Keratinocyte (primary cell): Measurements from ENCODE around the gene TP53AIP1. TPM values are rescaled to one million over a fixed set of nuclear protein-coding genes. Genes with fewer than 3 reads are reported as not detected.

Source experiments
- DNase-seq: peaks from one replicate; pipeline ENCODE4 v3.0.0-alpha.2; 2011; ENCODE audit warnings: low read depth, missing footprints, low spot score
- FAIRE-seq: peaks from 2 replicates; lab custom pipeline; 2011; peaks lifted over from hg19 to GRCh38; lab: Jason Lieb, UNC
- H2AFZ ChIP-seq: 2 replicates; pipeline ENCODE4 v1.6.0; 2012; ENCODE audit warnings: low read length, control low read depth, inconsistent platforms; ENCODE audit not compliant: control insufficient read depth
- H3K27ac ChIP-seq: 2 replicates; pipeline ENCODE4 v1.5.1; 2011; ENCODE audit warnings: low read length; ENCODE audit not compliant: control insufficient read depth, insufficient read depth
- H3K27me3 ChIP-seq: 3 replicates; pipeline ENCODE4 v1.6.0; 2011; ENCODE audit warnings: low read length; ENCODE audit not compliant: control insufficient read depth, insufficient read depth; ENCODE audit errors: extremely low read depth
- H3K36me3 ChIP-seq, 2 experiments: 2 replicates in 1 of 2; 3 replicates in 1 of 2; pipeline ENCODE4 v1.5.1; 2011; ENCODE audit warnings: low read length in 2 of 2, mild to moderate bottlenecking in 1 of 2; ENCODE audit not compliant: control insufficient read depth in 2 of 2, insufficient read depth in 2 of 2; ENCODE audit errors: extremely low read depth in 1 of 2
- H3K4me1 ChIP-seq: 3 replicates; pipeline ENCODE4 v1.5.1; 2011; ENCODE audit warnings: low read length; ENCODE audit not compliant: control insufficient read depth, insufficient read depth; ENCODE audit errors: extremely low read depth
- H3K4me2 ChIP-seq: 3 replicates; pipeline ENCODE4 v1.6.0; 2011; ENCODE audit warnings: low read depth, low read length; ENCODE audit not compliant: control insufficient read depth, insufficient read depth; ENCODE audit errors: extremely low read depth
- H3K4me3 ChIP-seq, 3 experiments: fragments of 200-600 bp in 1 of 3; sonication (generic) in 1 of 3; 2 replicates in 2 of 3; 3 replicates in 1 of 3; pipeline ENCODE4 v1.5.1; 2011 to 2016; ENCODE audit warnings: low read length in 3 of 3, mild to moderate bottlenecking in 3 of 3, control low read depth in 2 of 3, inconsistent platforms in 1 of 3, low read depth in 1 of 3, mixed read lengths in 1 of 3, mixed run types in 1 of 3, moderate library complexity in 1 of 3; ENCODE audit not compliant: control insufficient read depth in 2 of 3, insufficient read depth in 2 of 3; ENCODE audit errors: extremely low read depth in 1 of 3
- H3K79me2 ChIP-seq: 2 replicates; pipeline ENCODE4 v1.6.0; 2012; ENCODE audit warnings: low read length; ENCODE audit not compliant: control insufficient read depth, insufficient read depth
- H3K9ac ChIP-seq: 3 replicates; pipeline ENCODE4 v1.6.0; 2011; ENCODE audit warnings: low read length; ENCODE audit not compliant: control insufficient read depth, insufficient read depth; ENCODE audit errors: extremely low read depth
- H3K9me1 ChIP-seq: 3 replicates; pipeline ENCODE4 v1.6.0; 2011; ENCODE audit warnings: low read length; ENCODE audit not compliant: control insufficient read depth, insufficient read depth; ENCODE audit errors: extremely low read depth
- H3K9me3 ChIP-seq: 2 replicates; pipeline ENCODE4 v1.5.1; 2012; ENCODE audit warnings: low read depth, low read length; ENCODE audit not compliant: control insufficient read depth
- H4K20me1 ChIP-seq: 3 replicates; pipeline ENCODE4 v1.6.0; 2011; ENCODE audit warnings: low read length; ENCODE audit not compliant: control insufficient read depth, insufficient read depth; ENCODE audit errors: extremely low read depth
- CTCF ChIP-seq, 3 experiments: IDR thresholded peaks in 1 of 3; conservative IDR thresholded peaks in 1 of 3; optimal IDR thresholded peaks in 1 of 3; 2 replicates in 2 of 3; 3 replicates in 1 of 3; pipeline versions ENCODE3 to v1.5.1; 2011; ENCODE audit warnings: low read length in 3 of 3, mild to moderate bottlenecking in 3 of 3, moderate library complexity in 2 of 3, control low read depth in 1 of 3, inconsistent platforms in 1 of 3; ENCODE audit not compliant: insufficient read depth in 2 of 3; ENCODE audit errors: extremely low read depth in 1 of 3
- EZH2 ChIP-seq: IDR thresholded peaks from one replicate; pipeline ENCODE4 v1.6.1; 2012; ENCODE audit warnings: inconsistent platforms, mild to moderate bottlenecking, low read length, moderate library complexity
- dilution Hi-C: fragments of 300-500 bp; cut with MboI; formaldehyde crosslinking; loops from one replicate; pipeline ENCODE4 v1.7.0; 2020; ENCODE audit warnings: low sequenced_read_pairs; ENCODE audit not compliant: extremely low pct_ligation_motif_present
- polyA plus RNA-seq, 5 experiments: library from polyadenylated mRNA; depleted of rRNA in 3 of 5; stranded (reverse) in 3 of 5; stranded (forward) in 1 of 5; unstranded in 1 of 5; fragments of >200 nt; gene quantifications; 1 replicate in 1 of 5; 2 replicates in 3 of 5; 3 replicates in 1 of 5; pipeline versions ENCODE4 v1.2.1 to v1.2.3, GENCODE V29; 2011 to 2012; ENCODE audit warnings: missing spikeins in 2 of 5, low read depth in 1 of 5, low replicate concordance in 1 of 5

TP53AIP1 gene
- polyA plus RNA-seq, 1 donor (not counting 4 experiments of a cell fraction or from before 2014, with no cell fraction given), result 37.1 TPM

GRCh38 chr11:128961645-128962044, 19.0 kb upstream of the TP53AIP1 start:
- Histone ChIP-seq H3K79me2 (no peaks in the 10 kb centered on the region), H3K4me1 (no peaks in the 10 kb centered on the region), H3K27ac (no peak overlapping the region), H2AFZ (no peak overlapping the region), H3K36me3 (no peaks in the 10 kb centered on the region), H3K9ac (no peak overlapping the region), H3K9me1 (no peaks in the 10 kb centered on the region), H3K9me3 (no peaks in the 10 kb centered on the region), H3K27me3 (no peaks in the 10 kb centered on the region), H4K20me1 (no peaks in the 10 kb centered on the region), H3K4me2 (no peak overlapping the region), H3K4me3 (no peak overlapping the region)
- dilution Hi-C loops, result no loop called here
- DNase-seq, result no peak
- no peak for TF ChIP-seq EZH2
- TF ChIP-seq CTCF (optimal IDR thresholded peaks at IDR 0.05 in 1 of 3, IDR thresholded peaks at IDR 0.05 in 1 of 3, conservative IDR thresholded peaks at IDR 0.05 in 1 of 3; ENCODE audit: extremely low read depth in 1 of 3, insufficient read depth in 2 of 3, low read length in 3 of 3), result no peak
- no peak for FAIRE-seq

DNA sequence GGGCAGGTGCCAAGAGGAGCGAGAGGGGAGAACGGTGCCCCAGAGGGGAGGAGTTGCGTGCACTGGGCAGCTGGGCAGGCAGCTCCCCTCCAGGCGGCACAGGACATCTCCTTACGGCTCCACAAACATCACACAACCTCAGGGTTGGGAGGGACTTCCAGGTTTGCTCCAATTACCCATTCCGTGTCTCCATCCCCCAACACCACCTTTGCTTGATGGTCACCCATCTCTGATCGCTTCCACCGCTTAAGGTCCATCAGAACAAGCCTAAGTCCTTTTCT, 14.5 kb upstream of the TP53AIP1 start:
- H3K9ac ChIP-seq, result no peak overlapping the region
- no peaks in the 10 kb centered on the region for H3K9me1 ChIP-seq
- dilution Hi-C loops, result no loop called here
- H3K4me3 ChIP-seq, result no peak overlapping the region
- H3K27me3 ChIP-seq, result no peaks in the 10 kb centered on the region
- TF ChIP-seq CTCF (optimal IDR thresholded peaks at IDR 0.05 in 1 of 3, IDR thresholded peaks at IDR 0.05 in 1 of 3, conservative IDR thresholded peaks at IDR 0.05 in 1 of 3; ENCODE audit: extremely low read depth in 1 of 3, insufficient read depth in 2 of 3, low read length in 3 of 3) (no peak), EZH2 (no peak)
- no peaks in the 10 kb centered on the region for H3K4me1 ChIP-seq
- H3K9me3 ChIP-seq, result no peaks in the 10 kb centered on the region
- H3K36me3 ChIP-seq, result no peaks in the 10 kb centered on the region
- no peaks in the 10 kb centered on the region for H4K20me1 ChIP-seq
- DNase-seq (no peak), FAIRE-seq (no peak)
- H3K4me2 ChIP-seq, result no peak overlapping the region
- no peaks in the 10 kb centered on the region for H3K79me2 ChIP-seq
- H2AFZ ChIP-seq, result no peak overlapping the region
- H3K27ac ChIP-seq, result no peak overlapping the region
